GM19351 (cell line): Measurements from ENCODE around the gene ZNF277.

Experiments
- ATAC-seq: cut with Tn5 transposase; IDR thresholded peaks from one replicate; pipeline ENCODE4 v1.9.1; 2021; ENCODE audit warnings: mild to moderate bottlenecking, moderate library complexity; ENCODE audit not compliant: unreplicated experiment

ZNF277 gene, protein sequence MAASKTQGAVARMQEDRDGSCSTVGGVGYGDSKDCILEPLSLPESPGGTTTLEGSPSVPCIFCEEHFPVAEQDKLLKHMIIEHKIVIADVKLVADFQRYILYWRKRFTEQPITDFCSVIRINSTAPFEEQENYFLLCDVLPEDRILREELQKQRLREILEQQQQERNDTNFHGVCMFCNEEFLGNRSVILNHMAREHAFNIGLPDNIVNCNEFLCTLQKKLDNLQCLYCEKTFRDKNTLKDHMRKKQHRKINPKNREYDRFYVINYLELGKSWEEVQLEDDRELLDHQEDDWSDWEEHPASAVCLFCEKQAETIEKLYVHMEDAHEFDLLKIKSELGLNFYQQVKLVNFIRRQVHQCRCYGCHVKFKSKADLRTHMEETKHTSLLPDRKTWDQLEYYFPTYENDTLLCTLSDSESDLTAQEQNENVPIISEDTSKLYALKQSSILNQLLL

DNA sequence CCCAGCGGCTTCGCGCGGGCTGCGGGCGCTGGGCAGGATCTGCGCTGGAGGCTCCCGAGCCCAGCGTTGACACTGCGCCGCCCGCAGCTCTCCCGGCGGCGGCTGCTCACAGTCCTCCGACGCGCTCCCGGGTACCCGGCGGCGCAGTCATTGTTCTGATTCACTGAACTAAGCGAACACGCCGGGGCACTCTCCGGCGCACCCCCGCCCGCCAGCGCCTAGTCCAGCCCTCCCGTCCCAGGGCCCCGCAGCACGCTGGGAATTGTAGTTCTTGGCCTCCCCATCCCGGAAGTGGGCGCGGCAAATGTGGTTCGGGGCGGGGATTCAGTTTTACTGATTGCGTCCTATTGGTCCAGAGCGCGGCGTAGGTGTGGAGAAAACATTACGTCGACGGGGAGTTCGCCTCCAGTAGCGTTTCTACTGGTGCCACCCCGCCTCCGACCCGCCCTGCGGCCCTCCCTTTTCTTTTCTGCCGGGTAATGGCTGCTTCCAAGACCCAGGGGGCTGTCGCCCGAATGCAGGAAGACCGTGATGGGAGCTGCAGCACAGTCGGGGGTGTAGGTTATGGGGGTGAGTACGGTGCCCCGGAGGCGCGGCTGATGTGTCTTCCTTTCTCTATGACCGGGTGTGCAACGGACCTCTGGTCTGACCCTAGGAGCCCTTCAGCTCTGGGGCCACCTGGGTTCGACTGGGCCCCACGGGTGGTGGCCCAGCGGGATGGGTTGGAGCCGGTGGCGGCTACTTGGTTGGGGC lies at the start of gene ZNF277, which contains the start of gene DOCK4:
ZNF277 (plus strand) TSS at position 458 of the 753 bp plus-strand sequence; CDS start at position 480, 22 bp downstream.
DOCK4 (minus strand) TSS at position 162 of the 753 bp plus-strand sequence. CDS start 261 bp downstream, outside the sequence.
- ATAC-seq: peak; percentile 87

DNA sequence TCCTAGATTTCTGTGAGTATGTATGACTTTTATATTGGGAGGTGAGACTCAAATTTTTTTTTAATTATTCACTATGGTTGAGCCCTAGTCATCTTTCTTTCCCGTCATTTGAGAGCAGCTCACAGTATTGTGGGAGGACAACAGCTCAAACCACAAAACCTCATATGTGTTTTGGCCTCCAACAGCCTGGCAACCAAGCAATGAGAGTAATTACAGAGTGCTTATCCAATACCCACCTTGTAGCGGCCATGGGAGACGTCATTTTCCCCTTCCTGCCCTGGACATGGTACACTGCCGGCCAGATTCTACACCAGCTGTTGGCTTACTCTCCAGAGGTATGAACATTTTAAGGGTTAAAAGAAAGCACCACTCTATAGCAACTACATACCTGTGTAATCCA lies 49.4 kb upstream of the ZNF277 start:
- ATAC-seq: no peak

DNA sequence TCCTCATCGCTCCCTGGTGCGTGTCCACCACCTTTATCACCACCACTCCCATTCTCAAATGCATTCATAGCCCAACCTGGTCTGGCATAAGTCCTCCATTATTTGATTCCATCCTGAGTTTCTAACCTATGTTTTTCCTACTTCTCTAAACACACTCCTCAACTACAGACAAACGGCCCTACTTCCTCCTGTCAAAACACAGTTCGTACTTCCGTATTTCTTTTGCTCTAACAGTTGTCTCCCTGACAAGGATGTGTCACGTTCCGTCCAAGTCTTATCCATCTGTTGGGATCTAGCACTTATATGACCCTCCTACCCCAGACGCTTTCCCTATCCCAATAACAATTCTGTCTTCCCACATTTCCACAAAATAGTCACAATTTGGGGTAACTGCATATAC lies 47.1 kb upstream of the ZNF277 start:
- ATAC-seq: no peak

DNA sequence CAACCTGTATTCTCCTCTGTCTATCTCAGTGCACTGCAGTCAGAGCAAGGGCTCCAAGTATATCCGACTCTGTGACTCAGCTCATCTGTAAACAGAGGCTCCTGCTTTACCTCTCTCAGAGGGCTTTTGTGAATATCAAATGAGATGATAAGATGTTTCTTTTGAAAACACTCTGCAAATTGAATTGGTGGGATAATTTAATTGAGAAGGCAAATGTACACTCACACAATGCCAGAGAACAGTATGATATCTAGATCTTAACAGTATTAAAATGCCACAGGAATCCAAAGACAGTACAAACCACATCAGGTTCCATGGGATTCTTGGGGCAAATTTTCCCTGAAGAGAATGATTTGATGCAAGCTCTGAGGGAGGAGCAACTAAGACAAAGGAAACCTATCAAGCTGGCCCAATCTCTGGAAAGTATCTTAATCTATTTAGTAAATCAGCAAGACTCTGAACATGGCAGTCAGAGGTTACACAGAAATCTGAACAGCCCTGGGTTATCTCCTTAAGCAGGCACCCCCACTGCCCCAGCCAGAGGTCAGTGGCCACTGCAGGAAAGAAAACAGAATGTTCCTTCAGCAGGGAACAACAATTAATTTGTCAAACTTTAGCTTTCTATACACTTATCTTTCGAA lies 46.2 kb upstream of the ZNF277 start:
- no peak for ATAC-seq

DNA sequence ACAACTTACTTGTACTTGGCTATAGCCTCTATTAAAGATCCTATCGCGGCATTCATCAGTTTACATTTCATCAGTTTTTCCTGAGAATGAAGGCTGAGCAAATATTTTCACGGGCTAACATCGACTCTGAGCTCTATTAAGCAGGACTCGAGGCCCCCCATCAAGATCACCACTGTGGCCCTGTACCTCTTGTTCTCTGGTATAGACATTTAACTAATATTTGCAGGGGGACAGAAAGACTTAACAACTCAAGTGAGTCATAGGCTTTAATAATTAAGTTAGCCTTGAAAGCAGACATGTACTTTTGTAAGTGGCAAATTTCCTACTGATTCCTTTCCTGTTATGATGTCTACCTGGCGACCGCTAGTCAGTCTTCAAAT lies 45.7 kb upstream of the ZNF277 start:
- ATAC-seq: no peak

DNA sequence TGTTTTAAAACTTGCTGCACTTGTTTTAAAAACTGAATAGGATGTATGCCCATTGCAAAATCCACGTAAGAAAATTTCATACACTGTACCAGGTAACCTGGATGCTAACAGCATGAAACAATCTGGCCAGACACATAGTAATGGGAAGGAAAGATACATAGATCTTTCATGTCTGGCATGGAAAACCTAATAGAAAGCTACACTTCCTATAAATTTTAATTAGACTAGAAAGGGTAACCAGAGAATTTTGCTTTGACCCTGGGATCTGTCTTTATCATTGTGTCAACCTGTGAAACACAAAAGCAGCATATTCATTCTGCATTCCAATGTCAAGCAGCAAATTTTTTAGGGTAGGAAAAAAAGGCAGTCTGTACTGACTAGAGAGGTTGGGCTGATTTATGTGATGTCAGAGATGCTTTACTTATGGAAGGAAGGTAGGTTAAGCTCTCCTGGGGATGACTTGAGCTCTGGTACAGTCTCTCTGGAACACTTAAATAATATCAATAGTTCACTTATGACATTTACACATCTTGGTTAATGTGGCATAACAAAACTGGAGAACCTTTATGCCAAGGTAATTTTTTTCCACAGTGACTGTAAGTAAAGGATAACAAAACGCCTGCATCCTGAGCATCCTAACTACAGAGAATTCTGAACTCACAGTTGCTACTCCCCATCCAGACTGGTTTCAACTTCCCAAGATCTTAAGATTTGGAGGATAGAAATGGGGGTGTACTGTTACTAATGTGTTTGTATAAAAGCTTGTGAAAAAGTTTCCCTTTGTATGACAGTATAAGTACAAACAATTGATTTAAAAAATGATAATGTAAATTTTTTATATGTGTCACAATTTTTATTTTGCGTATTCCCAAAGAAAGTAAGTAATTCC lies 45.0 kb upstream of the ZNF277 start:
- ATAC-seq: no peak

DNA sequence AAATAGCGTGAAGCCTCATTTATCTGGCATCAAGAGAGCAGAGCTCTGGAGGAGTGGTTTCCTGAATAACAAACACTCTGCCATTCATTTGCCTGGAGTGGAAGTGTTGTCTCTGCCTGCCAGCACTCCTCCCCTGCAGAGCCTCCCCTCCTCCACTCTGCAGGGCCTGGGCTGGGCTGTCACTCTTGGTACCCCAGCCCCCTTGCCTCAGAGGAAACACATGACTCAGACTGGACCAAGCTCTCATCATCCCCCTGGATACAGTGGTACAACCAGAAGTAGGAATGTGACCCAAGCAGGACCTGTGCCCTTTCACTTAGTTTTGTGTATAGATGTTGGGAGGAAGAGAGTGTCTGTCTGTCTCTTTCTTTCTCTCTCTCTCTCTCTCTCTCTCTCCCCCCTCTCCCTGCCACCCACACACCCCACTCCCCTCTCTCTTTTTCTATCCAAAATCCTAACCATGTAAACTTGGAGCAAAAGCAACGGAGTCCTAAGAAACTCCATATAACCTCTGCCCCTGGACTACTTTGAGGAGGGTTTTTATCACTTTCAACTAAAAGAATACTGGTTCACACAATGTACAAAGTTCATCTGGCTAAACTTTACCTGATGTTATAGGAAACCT lies 44.2 kb upstream of the ZNF277 start:
- no peak for ATAC-seq

DNA sequence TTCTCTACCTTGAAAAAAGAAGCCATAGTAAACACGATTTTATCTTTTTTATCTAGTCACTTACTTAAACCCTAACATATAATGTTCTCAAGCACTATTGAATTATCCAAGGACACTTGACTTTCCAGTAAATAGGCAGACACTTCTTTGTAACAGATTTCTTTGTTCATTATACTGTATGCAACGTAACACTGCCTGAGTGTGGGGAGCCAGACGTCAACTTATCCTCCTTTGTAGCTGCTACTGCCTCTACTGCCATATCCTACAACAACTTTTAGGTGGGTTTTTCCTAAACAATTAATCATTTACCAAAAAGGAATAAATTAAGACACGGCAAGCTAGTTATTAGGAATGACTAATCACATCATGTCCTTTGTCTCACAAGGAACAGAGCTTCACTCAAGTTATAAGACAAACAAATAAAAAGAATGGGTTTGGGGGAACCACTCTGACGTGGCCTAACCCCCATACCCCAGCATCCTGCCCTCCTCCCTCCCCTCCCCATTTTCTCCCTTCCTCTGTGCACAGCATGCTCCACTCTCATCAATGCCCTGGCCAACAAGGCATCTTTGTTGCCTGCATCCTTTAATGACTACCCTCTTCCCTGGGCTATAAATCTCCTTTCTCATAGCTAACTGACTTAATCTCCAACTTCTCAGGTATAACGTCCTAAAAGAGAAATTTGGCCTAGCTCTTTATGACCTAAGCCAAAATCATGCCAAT lies 43.5 kb upstream of the ZNF277 start:
- ATAC-seq: no peak

DNA sequence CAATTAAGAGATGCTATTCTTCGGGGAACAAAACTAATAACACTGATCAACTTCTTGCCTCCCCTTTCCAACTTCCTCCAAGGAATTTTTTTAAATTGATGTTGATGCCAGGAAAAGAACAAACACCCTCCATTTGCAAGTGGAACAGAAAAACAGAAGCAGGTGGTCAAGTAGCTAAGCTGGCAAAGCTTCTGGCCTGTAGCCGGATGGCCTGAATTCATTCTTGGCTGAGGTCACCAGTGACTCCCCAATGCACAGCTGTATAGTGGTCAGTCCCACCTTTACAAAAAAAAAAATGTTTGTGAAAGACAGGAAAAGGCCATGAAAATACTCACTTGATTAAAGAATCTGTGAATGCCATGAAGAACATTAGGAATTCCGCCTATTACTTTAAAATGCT lies 39.3 kb upstream of the ZNF277 start:
- ATAC-seq: no peak

DNA sequence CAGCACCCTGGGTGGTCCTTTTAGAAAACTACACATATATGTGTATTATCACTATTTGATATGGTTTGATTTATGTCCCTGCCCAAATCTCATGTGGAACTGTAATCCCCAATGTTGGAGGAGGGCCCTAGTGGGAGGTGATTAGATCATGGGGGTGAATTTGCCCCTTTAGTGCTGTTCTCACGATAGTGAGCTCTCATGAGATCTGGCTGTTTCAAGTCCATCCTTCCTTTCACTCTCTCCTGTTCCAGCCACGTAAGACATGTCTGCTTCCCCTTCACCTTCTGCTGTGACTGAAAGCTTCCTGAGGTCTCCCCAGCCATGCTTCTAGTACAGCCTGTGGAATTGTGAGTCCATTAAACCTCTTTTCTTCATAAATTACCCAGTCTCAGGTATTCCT lies 37.6 kb upstream of the ZNF277 start:
- no peak for ATAC-seq

DNA sequence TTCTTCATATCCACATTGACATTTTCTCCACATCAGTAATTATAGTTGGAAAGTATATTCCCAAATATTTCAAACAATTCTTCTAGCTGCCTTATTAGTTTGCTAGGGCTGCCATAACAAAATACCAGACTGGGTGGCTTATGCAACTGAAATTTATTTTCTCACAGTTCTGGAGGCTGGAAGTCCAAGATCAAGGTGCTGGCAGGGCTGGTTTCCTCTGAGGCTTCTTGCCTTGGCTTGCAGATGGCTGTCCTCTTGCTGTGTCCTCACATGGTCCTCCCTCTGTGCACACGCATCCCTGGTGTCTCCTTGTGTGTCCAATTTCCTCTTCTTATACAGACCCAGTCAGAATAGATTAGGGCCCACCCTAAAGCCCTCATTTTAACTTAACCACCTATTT lies 34.8 kb upstream of the ZNF277 start:
- ATAC-seq: no peak

DNA sequence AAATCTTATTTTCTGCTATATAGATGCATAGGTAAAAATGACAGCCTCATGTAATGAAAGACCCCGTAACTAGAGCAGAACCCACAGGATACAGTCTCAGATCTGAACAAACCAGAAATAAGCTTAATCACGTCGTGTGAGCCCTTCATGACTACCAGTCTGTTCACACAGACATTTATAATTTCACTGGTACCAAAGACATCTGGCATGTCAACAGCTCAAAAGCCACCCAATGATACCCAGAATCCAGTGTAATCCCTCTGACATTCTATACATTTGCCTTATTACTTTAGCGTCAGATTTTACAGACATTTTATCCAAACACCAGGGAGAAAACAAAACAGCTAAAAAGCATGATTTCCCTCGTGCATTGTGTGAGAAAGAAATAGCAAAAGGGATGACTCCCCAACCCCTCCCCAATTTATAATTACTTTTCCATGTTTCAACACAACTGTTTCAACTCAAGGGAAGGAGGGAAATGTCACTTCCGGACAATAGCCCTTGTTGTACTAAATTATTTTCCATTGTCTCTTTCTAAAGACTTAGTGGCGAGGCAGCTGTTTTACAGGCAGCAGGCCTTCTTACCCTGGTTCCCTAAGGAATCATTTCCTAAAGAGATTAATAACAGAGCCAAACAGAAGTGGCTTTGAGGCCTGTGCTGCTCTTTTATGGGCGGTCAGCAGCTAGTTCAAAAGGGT lies 33.5 kb upstream of the ZNF277 start:
- no peak for ATAC-seq

DNA sequence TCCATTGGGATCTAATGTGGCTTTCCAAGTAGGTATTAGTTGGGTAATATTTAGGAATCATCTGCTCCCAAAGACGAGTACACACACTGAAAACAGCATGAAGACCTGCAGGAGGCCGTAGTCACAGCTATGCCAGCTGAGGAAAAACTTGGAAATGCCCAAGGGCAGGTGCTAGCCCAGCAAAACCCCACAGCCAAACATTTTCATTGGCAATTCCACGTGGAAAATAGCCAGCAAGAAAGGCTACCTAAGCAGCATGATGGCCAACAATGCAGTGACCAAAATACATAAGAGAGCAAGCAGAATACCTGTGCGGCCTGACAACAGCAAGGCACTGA lies 33.0 kb upstream of the ZNF277 start:
- no peak for ATAC-seq

DNA sequence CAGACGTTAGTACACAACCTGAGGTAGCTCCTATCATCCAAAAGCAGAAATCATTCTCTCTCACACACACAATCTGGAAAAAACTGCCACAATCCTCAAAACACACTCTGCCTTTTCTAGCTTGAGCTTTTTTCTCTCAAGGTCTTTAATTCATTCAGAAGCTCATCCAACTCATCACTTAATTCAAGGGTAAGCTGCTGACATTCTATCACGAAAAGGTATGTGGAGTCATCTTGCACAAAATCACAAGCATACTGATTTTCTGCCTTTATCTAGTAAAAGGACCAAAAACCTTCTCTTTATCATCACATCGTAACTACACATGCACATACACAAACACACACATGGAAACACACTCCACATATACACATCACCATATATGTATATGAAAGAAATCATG lies 32.3 kb upstream of the ZNF277 start:
- ATAC-seq: no peak

DNA sequence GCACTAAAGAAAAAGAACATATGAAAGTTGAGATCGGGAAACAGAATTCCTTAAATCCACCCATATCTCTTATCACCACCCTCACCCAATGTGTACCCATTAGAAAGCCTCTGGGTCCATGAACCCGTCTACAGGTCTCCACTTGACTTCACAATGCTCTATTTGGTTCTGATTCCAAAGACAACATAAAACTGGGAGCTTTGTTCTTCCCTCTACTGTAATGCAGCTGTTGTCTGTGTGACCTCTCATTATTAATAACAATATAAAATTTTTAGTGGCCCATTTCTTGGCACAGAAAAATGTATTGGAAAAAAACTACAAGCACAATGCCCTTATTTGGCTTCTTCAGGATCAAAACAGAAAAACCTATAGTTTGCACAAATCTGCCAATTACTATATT lies 30.3 kb upstream of the ZNF277 start:
- ATAC-seq: no peak

DNA sequence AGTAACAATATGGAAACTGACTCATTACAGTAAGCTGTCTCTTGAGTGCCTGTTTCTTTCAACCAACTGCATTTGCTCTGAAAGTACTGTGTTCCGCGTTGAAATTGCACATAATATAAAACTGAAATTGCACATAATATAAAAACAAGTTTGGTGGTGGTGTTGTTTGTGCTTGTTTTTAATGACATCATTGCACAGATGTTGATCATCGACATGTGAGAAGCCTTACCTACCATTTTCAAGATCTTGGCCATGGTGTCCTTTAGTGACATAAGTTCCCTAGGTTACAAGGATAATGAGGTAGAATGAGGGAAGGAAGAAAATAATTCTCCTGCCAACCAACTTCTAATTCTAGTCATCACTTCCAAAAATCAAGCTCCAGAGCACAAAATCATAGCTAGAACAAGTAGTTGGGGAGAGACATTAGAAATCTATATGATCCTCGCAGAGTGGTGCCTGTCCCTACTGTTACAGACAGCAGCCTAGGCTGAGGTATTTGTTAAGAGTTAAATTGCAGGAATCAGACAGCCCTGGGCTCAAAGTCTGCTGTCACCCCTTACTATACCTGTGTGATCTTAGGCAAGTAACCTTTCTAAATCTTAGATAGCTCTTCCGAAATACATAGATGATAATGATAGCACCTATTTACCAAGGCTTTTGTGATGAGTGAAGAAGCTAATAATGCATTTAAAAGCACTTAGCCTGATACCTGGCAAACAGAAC lies 29.6 kb upstream of the ZNF277 start:
- ATAC-seq: no peak

DNA sequence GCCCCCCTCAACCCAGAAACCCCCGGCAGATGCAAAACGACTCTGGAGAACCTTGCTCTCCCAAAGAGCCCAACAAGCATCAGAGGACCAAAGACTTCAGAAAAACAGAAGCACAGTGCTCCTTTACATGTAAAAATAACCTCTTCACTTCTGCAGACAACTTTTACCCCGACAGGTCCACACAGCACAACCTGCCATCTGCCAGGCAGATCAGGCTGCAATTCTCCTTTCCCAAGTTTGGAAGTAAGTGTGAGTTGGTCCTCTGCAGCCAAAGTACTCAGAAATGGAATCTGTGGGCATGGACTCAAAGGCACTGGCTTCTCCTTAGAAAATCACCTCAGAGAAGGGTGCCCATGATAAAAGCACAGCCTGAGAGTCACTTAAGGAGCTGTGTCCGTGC lies 26.3 kb upstream of the ZNF277 start:
- no peak for ATAC-seq

DNA sequence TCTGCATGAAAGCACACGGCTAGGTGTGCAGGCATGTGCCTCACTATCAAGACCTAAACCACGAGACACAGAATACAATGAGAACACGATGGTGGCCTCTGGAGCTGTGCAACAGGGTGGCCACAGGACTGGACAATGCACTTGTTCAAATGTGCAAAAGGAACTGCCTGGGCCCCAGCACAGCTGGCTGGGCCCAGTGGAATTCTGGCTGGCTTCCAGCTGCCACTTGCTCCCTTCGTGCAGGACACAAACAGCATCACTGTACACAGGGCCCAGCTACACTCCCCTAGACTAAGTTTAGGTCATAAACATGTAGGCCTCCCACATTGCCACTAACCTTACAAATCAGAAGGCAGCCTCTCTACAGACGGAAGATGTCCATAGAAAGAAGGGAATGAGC lies 23.7 kb upstream of the ZNF277 start:
- no peak for ATAC-seq
